GM18870 (cell line): ENCODE results near the gene CFAP74.

ENCODE experiments used
- ATAC-seq: cut with Tn5 transposase; IDR thresholded peaks from one replicate; pipeline ENCODE4 v1.9.1; 2021; ENCODE audit warnings: moderate library complexity; ENCODE audit not compliant: unreplicated experiment

The CFAP74 gene

GRCh38 chr1:2019571-2020309, 16.2 kb upstream of the CFAP74 start:
- no peak for ATAC-seq

- no peak for ATAC-seq
Observed at GRCh38 chr1:2019172-2019543, 15.6 kb upstream of the CFAP74 start, which contains the start of gene GABRD. Gene GABRD (plus strand): TSS chr1:2019345. CDS start chr1:2019424, 79 bp downstream.

- no peak for ATAC-seq
Observed at GRCh38 chr1:2018217-2019171, 14.9 kb upstream of the CFAP74 start.

- ATAC-seq, result no peak
Observed at GRCh38 chr1:2016123-2016522, 12.5 kb upstream of the CFAP74 start.

GRCh38 chr1:2014741-2015735, 11.5 kb upstream of the CFAP74 start:
- ATAC-seq, result no peak

GRCh38 chr1:2014181-2014580, 10.6 kb upstream of the CFAP74 start:
- no peak for ATAC-seq

DNA sequence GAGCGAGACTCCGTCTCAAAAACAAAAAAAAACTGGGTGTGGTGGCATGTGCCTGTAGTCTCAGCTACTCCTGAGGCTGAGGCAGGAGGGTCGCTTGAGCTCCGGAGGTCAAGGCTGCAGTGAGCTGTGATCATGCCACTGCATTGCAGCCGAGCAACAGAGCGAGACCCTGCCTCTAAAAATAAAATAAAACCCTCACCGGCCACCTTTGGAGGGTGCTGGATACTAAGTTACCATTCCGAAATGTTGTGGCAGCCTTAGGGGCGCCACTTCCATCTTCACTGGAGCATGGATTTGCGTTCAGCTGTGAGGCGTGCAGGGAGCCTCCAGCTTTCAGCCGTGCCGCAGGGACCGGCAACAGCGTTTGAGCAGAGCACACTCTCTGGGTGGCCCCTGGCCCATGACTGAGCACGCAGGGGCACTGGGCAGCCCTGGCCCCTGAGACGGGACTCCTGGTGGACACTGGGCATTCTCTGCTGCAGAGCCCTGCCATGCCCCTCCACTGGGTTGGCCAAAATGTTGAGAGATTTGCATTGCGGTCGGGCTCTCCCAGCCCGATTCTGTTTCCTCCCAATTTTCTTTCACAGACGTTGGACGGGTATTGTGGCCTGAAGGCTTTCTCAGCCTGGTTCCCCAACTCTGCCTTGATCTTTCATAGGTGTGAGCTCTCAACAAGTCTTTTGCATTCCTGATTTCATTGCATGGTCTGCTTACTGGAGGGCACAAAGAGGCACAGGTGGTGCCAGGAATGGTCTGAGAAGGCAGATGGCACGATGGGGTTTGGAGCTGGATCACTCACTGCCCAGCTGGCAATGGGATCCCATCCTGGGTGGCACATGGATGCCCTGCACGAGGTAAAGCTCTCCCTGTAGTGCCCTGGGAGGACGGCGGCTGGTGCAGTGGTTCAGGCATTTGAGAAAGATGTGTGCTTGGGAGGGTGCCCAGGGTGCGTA, 5.8 kb upstream of the CFAP74 start:
- ATAC-seq, result no peak

DNA sequence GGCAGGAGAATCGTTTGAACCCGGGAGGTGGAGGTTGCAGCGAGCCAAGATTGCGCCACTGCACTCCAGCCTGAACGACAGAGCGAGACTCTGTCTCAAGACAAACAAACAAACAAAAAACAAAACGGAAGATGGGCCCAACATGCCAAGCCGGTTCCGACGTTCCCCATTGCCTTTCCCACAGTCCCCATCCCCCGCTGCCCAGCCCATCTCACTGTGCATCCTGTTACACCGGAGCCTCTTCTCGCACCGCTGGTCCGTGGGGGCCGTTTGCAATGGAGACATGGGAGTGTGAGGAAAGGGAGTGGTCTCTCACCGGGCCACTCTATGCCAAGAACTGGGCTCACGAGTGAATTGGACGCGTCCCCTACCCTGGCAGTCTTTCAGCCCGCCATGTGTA, 1.3 kb upstream of the CFAP74 start:
- no peak for ATAC-seq

DNA sequence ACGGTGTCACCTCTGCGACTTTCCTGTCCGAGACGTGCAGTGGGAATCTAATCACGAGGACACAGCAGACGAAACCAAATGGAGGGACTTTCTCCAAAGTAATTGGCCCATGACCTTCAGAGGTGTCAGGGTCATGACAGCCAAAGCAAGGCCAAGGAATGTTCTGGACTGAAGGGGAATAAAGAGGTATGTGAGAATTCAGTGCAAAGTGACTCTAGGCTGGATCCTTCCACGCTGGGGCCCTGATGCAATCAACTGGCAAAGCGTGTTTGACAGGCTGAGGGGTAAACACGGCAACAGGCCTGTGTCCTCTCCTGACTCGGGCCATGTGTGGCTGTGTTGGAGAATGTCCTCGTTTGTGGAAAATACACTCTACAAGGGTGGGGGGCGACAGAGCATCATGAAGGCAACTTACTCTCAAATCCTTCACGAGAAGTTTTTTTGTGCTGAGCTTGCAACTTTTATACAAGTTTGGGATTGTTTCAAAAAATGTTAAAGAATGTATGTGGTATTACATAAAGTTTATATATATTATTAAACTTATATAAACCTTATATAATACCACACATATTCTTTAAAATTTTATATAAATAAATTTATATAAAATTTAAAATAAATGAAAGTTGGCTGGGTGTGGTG, 1.7 kb downstream of the CFAP74 start:
- ATAC-seq, result no peak

GRCh38 chr1:2000850-2001249, 2.7 kb downstream of the CFAP74 start:
- no peak for ATAC-seq

- ATAC-seq, result no peak
Observed at GRCh38 chr1:2000432-2000831, 3.2 kb downstream of the CFAP74 start.

GRCh38 chr1:1997576-1997975, 6.0 kb downstream of the CFAP74 start:
- no peak for ATAC-seq

DNA sequence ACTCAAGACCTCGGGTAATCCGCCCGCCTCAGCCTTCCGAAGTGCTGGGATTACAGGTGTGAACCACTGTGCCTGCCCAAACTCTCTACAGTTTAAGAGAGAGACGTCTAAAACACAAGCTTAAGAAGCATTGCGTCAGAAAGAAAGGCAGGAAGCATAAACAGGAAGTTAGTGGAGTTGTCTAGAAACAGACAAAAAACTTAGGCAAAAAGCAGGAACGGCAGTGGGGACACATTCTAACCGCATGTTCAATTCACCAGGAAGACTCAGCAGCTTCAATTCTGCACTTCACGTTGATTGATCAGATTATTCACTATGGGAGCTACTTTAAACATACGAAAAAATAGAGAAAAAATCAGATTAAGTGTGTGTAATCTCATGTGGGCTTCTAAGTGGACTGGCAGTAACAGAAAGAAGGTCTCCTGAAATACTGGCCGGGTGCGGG, 7.4 kb downstream of the CFAP74 start:
- no peak for ATAC-seq

DNA sequence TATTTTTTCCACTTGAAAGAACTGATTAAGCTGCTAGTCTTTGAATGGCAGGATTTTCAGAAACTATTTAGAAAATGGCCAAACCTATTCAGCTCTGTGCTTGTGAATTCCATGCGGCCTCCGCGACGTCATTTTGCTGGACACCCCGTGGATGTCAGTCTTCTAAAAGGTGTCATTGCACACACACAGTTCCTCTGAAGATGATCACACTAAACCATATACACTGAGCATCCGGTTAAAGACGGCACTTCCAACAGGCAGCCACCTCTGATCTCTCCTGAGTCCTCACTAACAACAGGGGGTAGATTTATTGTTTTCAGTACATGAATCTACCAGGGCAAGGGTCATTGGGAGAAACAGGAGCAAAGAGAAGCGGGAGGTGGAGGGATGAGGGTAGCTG, 9.1 kb downstream of the CFAP74 start:
- ATAC-seq, result no peak

- no peak for ATAC-seq
Observed at GRCh38 chr1:1990222-1990621, 13.4 kb downstream of the CFAP74 start.

DNA sequence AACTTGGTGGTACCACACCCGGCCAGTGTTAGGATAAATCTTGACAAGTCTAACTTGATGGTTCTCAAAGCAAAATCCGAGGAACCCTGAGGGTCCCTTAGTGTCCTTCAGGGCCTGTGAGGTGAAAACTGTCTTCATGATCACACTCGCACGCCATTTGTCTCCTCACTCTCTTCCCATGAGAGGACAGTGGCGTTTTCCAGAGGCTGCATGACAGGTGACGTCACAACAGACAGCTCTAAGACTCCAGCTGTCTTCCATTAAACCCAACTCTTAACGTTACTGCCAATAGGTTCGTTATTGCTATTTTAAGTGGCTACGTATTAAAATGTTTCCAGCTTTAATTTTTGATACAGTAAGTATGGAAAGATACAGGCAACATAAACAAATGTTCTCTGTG, 13.8 kb downstream of the CFAP74 start:
- no peak for ATAC-seq

DNA sequence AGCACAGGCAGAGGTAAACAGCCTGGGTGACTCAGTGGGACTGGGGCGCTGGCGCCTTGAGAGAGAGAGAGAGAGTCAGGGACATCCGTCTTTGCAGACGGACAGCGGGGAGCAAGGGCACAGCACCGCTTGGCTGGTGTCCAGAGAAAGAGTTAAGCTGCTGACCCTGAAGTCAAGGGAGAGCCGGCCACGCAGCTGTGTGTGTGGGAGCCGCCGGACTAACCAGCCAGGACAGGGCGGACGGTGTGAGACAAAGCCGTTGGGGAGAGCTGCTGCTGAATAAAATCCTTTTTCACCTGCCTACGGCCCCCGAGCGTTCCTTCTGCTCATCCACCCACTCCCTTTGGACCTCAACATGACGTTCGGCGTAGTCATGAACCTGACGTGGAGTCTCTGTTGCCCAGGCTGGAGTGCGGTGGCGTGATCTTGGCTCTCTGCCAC, 14.5 kb downstream of the CFAP74 start:
- no peak for ATAC-seq

DNA sequence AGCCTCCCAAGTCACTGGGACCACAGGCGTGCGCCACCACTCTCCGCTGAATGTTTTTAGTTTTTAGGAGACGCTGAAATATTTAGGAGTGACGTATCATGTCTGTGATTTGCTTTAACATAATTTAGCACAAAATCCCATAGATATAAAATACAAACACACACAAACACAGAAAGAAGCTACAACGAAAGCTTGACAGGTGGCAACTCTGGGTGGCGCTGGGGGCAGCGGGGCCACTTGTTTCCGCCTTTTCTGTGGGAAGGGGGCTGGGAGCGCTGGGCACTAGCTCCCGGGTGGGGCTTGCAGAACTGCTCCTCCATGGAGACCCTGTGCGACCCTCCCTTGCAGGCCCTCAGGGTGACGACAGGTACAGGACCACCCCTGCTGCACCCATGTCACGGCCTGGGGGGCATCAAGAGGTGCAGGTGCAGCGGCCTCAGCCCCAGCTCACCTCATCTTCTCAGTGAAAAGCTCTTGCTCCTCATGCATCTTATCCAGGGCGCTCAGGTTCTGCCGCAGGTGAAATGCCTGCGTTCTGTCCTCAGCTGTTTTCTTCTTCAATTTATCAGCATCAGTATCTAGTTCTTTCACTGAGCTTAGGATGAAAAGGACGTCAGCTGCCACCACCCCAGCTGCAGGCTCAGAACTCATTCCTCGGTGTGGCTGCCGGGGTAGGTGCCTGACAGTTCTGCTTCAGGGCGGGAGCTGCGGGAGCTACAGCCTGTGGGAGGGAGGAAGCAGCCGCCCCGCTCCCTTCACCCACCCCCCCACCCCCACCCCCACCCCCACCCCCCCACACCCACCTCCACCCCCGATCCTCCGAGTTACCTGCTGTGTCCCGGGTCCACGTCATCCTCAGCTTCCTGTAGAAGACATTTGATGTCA, 15.3 kb downstream of the CFAP74 start:
- no peak for ATAC-seq
